ENCODE measurements around the gene ARHGEF28. TPM values are rescaled to one million over a fixed set of nuclear protein-coding genes. Genes with fewer than 3 reads are reported as not detected.

Gene ARHGEF28
- total RNA-seq, 1 donor from 2014 or later, result 44.9 TPM

- Mint-ChIP-seq H3K27ac (ENCODE audit: unreplicated experiment) (no peak overlapping the region), H3K9me3 (ENCODE audit: unreplicated experiment) (peaks cover 9% of the 10 kb centered on the region), H3K27me3 (ENCODE audit: unreplicated experiment) (no peaks in the 10 kb centered on the region), H3K36me3 (ENCODE audit: unreplicated experiment) (peaks cover 16% of the 10 kb centered on the region), H3K4me3 (ENCODE audit: unreplicated experiment) (no peak overlapping the region), H3K4me1 (ENCODE audit: unreplicated experiment) (peaks cover 47% of the 10 kb centered on the region)
- no peak for DNase-seq (ENCODE audit: extremely low spot score, unreplicated experiment)
- TF ChIP-seq CTCF (IDR thresholded peaks at IDR 0.05), result no peak
Measured at GRCh38 chr5:73944581-73944980, 318.6 kb downstream of the ARHGEF28 start.

GRCh38 chr5:73945505-73945904 lies 319.5 kb downstream of the ARHGEF28 start:
- Mint-ChIP-seq H3K4me1 (ENCODE audit: unreplicated experiment) (peaks cover 44% of the 10 kb centered on the region), H3K27me3 (ENCODE audit: unreplicated experiment) (no peaks in the 10 kb centered on the region), H3K9me3 (ENCODE audit: unreplicated experiment) (peaks cover 9% of the 10 kb centered on the region), H3K36me3 (ENCODE audit: unreplicated experiment) (peaks cover 16% of the 10 kb centered on the region), H3K27ac (ENCODE audit: unreplicated experiment) (no peak overlapping the region), H3K4me3 (ENCODE audit: unreplicated experiment) (no peak overlapping the region)
- no peak for DNase-seq (ENCODE audit: extremely low spot score, unreplicated experiment)
- peak; percentile 27 for TF ChIP-seq CTCF (IDR thresholded peaks at IDR 0.05)

- H3K27ac Mint-ChIP-seq (ENCODE audit: unreplicated experiment), result no peak overlapping the region
- peaks cover 40% of the 10 kb centered on the region for H3K4me1 Mint-ChIP-seq (ENCODE audit: unreplicated experiment)
- TF ChIP-seq CTCF (IDR thresholded peaks at IDR 0.05), result no peak
- no peak overlapping the region for H3K4me3 Mint-ChIP-seq (ENCODE audit: unreplicated experiment)
- peaks cover 14% of the 10 kb centered on the region for H3K36me3 Mint-ChIP-seq (ENCODE audit: unreplicated experiment)
- H3K27me3 Mint-ChIP-seq (ENCODE audit: unreplicated experiment), result no peaks in the 10 kb centered on the region
- peaks cover 9% of the 10 kb centered on the region for H3K9me3 Mint-ChIP-seq (ENCODE audit: unreplicated experiment)
- no peak for DNase-seq (ENCODE audit: extremely low spot score, unreplicated experiment)
Measured at GRCh38 chr5:73946278-73946677, 320.3 kb downstream of the ARHGEF28 start.

GRCh38 chr5:73946919-73947602 lies 321.1 kb downstream of the ARHGEF28 start:
- H3K4me3 Mint-ChIP-seq (ENCODE audit: unreplicated experiment), result no peak overlapping the region
- H3K9me3 Mint-ChIP-seq (ENCODE audit: unreplicated experiment), result peaks cover 9% of the 10 kb centered on the region
- no peaks in the 10 kb centered on the region for H3K27me3 Mint-ChIP-seq (ENCODE audit: unreplicated experiment)
- no peak overlapping the region for H3K27ac Mint-ChIP-seq (ENCODE audit: unreplicated experiment)
- H3K36me3 Mint-ChIP-seq (ENCODE audit: unreplicated experiment), result peaks cover 10% of the 10 kb centered on the region
- peaks cover 32% of the 10 kb centered on the region for H3K4me1 Mint-ChIP-seq (ENCODE audit: unreplicated experiment)
- no peak for TF ChIP-seq CTCF (IDR thresholded peaks at IDR 0.05)
- DNase-seq (ENCODE audit: extremely low spot score, unreplicated experiment), result no peak

DNA sequence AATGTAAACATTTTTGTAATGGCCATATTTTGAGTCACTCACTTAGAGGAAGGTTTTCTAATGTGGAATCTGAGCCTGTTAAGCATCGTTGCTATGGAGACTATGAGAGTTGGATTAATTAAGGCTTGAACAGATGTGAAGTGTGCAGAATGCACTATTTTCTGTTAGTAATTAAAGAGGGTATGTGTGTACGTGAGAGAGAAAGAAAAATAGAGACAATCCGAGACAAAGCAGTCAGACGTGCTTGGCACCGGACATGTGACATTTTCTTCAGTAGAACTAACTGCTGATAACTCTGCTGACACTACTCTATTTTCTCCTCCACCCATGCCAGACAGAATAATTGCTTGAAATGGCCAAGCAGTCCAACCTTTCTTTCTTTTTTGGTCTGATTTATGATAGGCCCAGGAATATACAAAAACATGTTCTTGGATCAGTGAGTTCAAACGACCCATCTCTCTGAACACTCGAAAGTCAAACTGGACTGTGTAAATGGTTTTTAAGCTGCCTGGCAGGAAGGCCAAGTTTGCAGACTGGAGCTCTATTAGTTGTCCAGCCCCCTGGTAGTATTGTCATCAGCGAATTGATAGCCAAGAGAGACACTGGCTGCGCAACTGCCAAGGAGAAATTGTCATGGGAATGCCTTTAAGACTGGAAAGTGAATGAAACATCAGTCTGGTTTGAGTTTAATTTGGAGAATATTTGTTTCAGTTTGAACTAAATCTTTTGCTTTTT lies 322.1 kb downstream of the ARHGEF28 start:
- Mint-ChIP-seq H3K27me3 (ENCODE audit: unreplicated experiment) (no peaks in the 10 kb centered on the region), H3K4me1 (ENCODE audit: unreplicated experiment) (peaks cover 30% of the 10 kb centered on the region), H3K9me3 (ENCODE audit: unreplicated experiment) (peaks cover 9% of the 10 kb centered on the region), H3K27ac (ENCODE audit: unreplicated experiment) (no peak overlapping the region), H3K36me3 (ENCODE audit: unreplicated experiment) (peaks cover 4% of the 10 kb centered on the region), H3K4me3 (ENCODE audit: unreplicated experiment) (no peak overlapping the region)
- no peak for DNase-seq (ENCODE audit: extremely low spot score, unreplicated experiment)
- no peak for TF ChIP-seq CTCF (IDR thresholded peaks at IDR 0.05)

All from osteocyte (in vitro differentiated cells).